Measurements from ENCODE around the gene TIMM17B.

Gene TIMM17B

GRCh38 chrX:48918643-48919340, 21.2 kb upstream of the TIMM17B start, which contains the start of gene PIM2:
TSS of gene PIM2 (minus strand) at chrX:48919024. CDS start at chrX:48918834, 190 bp downstream.
- DNase-seq: peak; percentile 85 to 91

GRCh38 chrX:48918301-48918642, 20.7 kb upstream of the TIMM17B start:
- DNase-seq: no peak

- DNase-seq: peak; percentile 86 to 93
Measured at GRCh38 chrX:48917139-48918001, 19.8 kb upstream of the TIMM17B start.

GRCh38 chrX:48914593-48915493, 17.3 kb upstream of the TIMM17B start:
- DNase-seq: no peak

- peak in 1 of 2 donors; percentile 42 for DNase-seq
Measured at GRCh38 chrX:48913605-48914366, 16.2 kb upstream of the TIMM17B start.

- peak; percentile 59 to 62 for DNase-seq
Measured at GRCh38 chrX:48911412-48912182, 14.0 kb upstream of the TIMM17B start, which contains the start of gene SLC35A2. TSS of gene SLC35A2 (minus strand) at chrX:48911646. CDS start at chrX:48911636, 10 bp downstream.

GRCh38 chrX:48910926-48911411, 13.4 kb upstream of the TIMM17B start:
- DNase-seq: peak; percentile 22 to 47

GRCh38 chrX:48909703-48910294, 12.2 kb upstream of the TIMM17B start:
- no peak for DNase-seq

GRCh38 chrX:48908600-48908999, 11.0 kb upstream of the TIMM17B start:
- no peak for DNase-seq

- no peak for DNase-seq
Measured at GRCh38 chrX:48905090-48905790, 7.7 kb upstream of the TIMM17B start.

- no peak for DNase-seq
Measured at GRCh38 chrX:48904626-48905025, 7.1 kb upstream of the TIMM17B start.

- DNase-seq: no peak
Measured at GRCh38 chrX:48904180-48904579, 6.6 kb upstream of the TIMM17B start.

- DNase-seq: no peak
Measured at GRCh38 chrX:48903290-48903689, 5.7 kb upstream of the TIMM17B start.

- no peak for DNase-seq
Measured at GRCh38 chrX:48902776-48903175, 5.2 kb upstream of the TIMM17B start.

GRCh38 chrX:48902135-48902534, 4.6 kb upstream of the TIMM17B start:
- no peak for DNase-seq

GRCh38 chrX:48901069-48901468, 3.5 kb upstream of the TIMM17B start:
- no peak for DNase-seq

- DNase-seq: no peak
Measured at GRCh38 chrX:48899078-48899410, 1.5 kb upstream of the TIMM17B start.

- peak; percentile 74 to 75 for DNase-seq
Measured at GRCh38 chrX:48897157-48897624, 377 bp downstream of the TIMM17B start.

GRCh38 chrX:48896611-48897011, 957 bp downstream of the TIMM17B start:
- no peak for DNase-seq

GRCh38 chrX:48894891-48895290, 2.7 kb downstream of the TIMM17B start:
- DNase-seq: no peak

All from inflammatory macrophage treated with lipopolysaccharide for 1 hour (primary cell).